HG03442 (cell line): ENCODE results near the gene CNNM2.

Experiments
- ATAC-seq: cut with Tn5 transposase; IDR thresholded peaks from one replicate; pipeline ENCODE4 v1.9.1; 2021; ENCODE audit warnings: mild to moderate bottlenecking, moderate library complexity; ENCODE audit not compliant: unreplicated experiment

CNNM2 gene

GRCh38 chr10:102917962-102918816 is at the start of gene CNNM2:
TSS of gene CNNM2 (plus strand) at chr10:102918294. CDS start at chr10:102918481, 187 bp downstream.
- ATAC-seq, result peak; percentile 84

GRCh38 chr10:102868911-102869257 is 49.2 kb upstream of the CNNM2 start:
- no peak for ATAC-seq

- ATAC-seq, result no peak
Measured at GRCh38 chr10:102869258-102870198, 48.6 kb upstream of the CNNM2 start, which contains the start of gene AS3MT. TSS of gene AS3MT (plus strand) at chr10:102869470. CDS start at chr10:102869593, 123 bp downstream.

GRCh38 chr10:102870221-102870620 is 47.9 kb upstream of the CNNM2 start:
- ATAC-seq, result no peak

- no peak for ATAC-seq
Measured at GRCh38 chr10:102872163-102872562, 45.9 kb upstream of the CNNM2 start.

- ATAC-seq, result no peak
Measured at GRCh38 chr10:102876747-102877153, 41.3 kb upstream of the CNNM2 start.

- ATAC-seq, result no peak
Measured at GRCh38 chr10:102878629-102879028, 39.5 kb upstream of the CNNM2 start.

- no peak for ATAC-seq
Measured at GRCh38 chr10:102880256-102880655, 37.8 kb upstream of the CNNM2 start.

GRCh38 chr10:102888048-102888447 is 30.0 kb upstream of the CNNM2 start:
- ATAC-seq, result no peak

GRCh38 chr10:102894466-102895213 is 23.5 kb upstream of the CNNM2 start:
- no peak for ATAC-seq

- no peak for ATAC-seq
Measured at GRCh38 chr10:102900006-102900405, 18.1 kb upstream of the CNNM2 start.

GRCh38 chr10:102904346-102904745 is 13.7 kb upstream of the CNNM2 start:
- no peak for ATAC-seq

- ATAC-seq, result no peak
Measured at GRCh38 chr10:102906507-102906906, 11.6 kb upstream of the CNNM2 start.

GRCh38 chr10:102914781-102915180 is 3.3 kb upstream of the CNNM2 start:
- no peak for ATAC-seq

GRCh38 chr10:102916173-102916572 is 1.9 kb upstream of the CNNM2 start:
- no peak for ATAC-seq

GRCh38 chr10:102917314-102917961 is 656 bp upstream of the CNNM2 start:
- ATAC-seq, result peak; percentile 32

- no peak for ATAC-seq
Measured at GRCh38 chr10:102918817-102919245, 737 bp downstream of the CNNM2 start.

- ATAC-seq, result no peak
Measured at GRCh38 chr10:102919246-102919959, 1.3 kb downstream of the CNNM2 start.

GRCh38 chr10:102919992-102920739 is 2.1 kb downstream of the CNNM2 start:
- no peak for ATAC-seq
